Peyer's patch (tissue), 4 donors: ENCODE results near the gene FBXL16.

ENCODE experiments used
- POLR2A ChIP-seq, 2 donors: fragments of 450-650 bp; IDR thresholded peaks; one replicate each; pipeline ENCODE4 v1.5.1; 2017; ENCODE audit warnings: antibody characterized with exemption in 2 of 2, mild to moderate bottlenecking in 2 of 2, moderate library complexity in 2 of 2
- TF ChIP-seq, protein P1 (sequence below), 6 experiments: fragments of 450-650 bp in 4 of 6; fragments of 200-600 bp in 2 of 6; sonication (generic) in 1 of 6; IDR thresholded peaks; one replicate each; pipeline ENCODE4 v1.5.1; 2017 to 2019; ENCODE audit warnings: antibody characterized with exemption in 6 of 6, mild to moderate bottlenecking in 3 of 6, moderate library complexity in 1 of 6

GRCh38 chr16:746637-747036, 41.0 kb upstream of the FBXL16 start:
- TF ChIP-seq, protein P1, sequence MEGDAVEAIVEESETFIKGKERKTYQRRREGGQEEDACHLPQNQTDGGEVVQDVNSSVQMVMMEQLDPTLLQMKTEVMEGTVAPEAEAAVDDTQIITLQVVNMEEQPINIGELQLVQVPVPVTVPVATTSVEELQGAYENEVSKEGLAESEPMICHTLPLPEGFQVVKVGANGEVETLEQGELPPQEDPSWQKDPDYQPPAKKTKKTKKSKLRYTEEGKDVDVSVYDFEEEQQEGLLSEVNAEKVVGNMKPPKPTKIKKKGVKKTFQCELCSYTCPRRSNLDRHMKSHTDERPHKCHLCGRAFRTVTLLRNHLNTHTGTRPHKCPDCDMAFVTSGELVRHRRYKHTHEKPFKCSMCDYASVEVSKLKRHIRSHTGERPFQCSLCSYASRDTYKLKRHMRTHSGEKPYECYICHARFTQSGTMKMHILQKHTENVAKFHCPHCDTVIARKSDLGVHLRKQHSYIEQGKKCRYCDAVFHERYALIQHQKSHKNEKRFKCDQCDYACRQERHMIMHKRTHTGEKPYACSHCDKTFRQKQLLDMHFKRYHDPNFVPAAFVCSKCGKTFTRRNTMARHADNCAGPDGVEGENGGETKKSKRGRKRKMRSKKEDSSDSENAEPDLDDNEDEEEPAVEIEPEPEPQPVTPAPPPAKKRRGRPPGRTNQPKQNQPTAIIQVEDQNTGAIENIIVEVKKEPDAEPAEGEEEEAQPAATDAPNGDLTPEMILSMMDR (IDR thresholded peaks at IDR 0.05) = no peak
- TF ChIP-seq POLR2A (IDR thresholded peaks at IDR 0.05) = no peak
